HPDE6-E6E7 (cell line): ENCODE results near the gene MACROD1.
A peak's percentile ranks its signal among the peaks of the same experiment; 100 is the strongest.
"Not testable (repeated sequence)": the region's sequence is repeated elsewhere in the genome, so short reads cannot be mapped to it uniquely, and the experiment has no call there.

Experiments
- DNase-seq: peaks from one replicate; pipeline ENCODE4 v3.0.0; 2011; ENCODE audit warnings: missing footprints; ENCODE audit errors: extremely low spot score

The MACROD1 gene

GRCh38 chr11:63998558-63999348, 167.2 kb downstream of the MACROD1 start:
- DNase-seq, result peak; percentile 75

DNA sequence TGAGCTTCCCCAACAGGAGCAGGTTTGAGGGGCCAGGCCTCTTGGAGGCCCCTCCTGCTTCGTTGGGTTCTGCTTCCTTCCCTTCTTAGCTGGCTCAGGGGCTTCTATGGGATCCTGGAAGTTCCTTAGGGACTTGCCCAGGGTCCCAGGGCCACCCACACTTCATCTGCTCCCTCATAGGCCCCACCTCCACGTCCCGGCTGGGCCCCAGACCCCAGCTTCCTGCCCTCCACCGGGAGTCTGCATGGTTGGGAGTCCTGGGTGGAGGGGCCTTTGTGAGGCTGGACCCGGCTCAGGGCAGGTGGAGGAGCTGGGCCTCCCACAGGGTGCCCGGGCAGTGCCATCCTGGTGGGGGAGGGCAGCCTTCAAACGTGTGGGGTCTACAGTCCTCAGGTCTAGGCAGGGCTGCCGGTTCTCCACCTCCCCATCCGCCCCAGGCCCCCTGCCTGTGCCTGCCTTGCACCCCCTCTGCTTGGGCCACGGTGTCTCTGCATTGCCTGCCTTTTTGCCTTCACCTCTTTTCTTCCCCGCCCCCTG, 168.0 kb downstream of the MACROD1 start:
- DNase-seq, result no peak

DNA sequence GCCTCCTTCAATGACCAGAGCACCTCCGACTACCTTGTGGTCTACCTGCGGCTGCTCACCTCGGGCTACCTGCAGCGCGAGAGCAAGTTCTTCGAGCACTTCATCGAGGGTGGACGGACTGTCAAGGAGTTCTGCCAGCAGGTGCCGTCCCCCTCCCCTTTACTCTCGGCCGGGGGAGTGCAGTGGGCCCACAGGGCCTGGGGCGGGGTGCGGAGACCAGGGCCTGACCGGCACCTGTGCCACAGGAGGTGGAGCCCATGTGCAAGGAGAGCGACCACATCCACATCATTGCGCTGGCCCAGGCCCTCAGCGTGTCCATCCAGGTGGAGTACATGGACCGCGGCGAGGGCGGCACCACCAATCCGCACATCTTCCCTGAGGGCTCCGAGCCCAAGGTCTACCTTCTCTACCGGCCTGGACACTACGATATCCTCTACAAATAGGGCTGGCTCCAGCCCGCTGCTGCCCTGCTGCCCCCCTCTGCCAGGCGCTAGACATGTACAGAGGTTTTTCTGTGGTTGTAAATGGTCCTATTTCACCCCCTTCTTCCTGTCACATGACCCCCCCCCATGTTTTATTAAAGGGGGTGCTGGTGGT, 168.7 kb downstream of the MACROD1 start:
- no peak for DNase-seq

DNA sequence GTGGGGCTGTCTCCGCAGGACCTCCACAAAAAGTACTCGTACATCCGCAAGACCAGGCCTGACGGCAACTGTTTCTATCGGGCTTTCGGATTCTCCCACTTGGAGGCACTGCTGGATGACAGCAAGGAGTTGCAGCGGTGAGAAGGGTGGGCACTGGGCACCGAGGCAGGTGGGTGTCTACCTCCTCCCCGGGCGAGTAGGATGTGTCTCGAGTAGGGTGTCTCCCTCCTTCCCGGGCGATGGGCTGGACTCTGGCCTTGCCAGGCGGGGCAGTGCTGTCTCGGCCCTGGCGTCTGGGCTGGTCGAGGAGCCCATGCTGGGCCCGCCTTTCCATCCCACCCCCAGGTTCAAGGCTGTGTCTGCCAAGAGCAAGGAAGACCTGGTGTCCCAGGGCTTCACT, 169.4 kb downstream of the MACROD1 start:
- DNase-seq, result no peak

DNA sequence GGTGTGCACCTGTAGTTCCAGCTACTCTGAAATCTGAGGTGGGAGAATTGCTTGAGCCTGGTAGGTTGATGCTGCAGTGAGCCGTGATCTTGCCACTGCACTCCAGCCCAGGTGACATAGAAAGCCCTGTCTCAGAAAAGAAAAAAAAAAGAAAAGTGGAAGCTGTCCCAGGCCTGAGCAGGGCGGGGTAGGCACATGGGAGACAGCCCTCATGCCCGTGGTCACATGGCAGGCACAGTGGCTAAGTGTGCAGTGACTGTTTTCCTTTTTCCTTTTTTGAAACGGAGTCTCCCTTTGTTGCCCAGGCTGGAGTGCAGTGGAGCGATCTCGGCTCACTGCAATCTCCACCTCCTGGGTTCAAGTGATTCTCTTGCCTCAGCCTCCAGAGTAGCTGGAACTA, 171.9 kb downstream of the MACROD1 start:
- DNase-seq, result no peak

GRCh38 chr11:63993100-63993499, 172.8 kb downstream of the MACROD1 start:
- DNase-seq, result no peak

- DNase-seq, result no peak
Measured at GRCh38 chr11:63991558-63991957, 174.4 kb downstream of the MACROD1 start.

DNA sequence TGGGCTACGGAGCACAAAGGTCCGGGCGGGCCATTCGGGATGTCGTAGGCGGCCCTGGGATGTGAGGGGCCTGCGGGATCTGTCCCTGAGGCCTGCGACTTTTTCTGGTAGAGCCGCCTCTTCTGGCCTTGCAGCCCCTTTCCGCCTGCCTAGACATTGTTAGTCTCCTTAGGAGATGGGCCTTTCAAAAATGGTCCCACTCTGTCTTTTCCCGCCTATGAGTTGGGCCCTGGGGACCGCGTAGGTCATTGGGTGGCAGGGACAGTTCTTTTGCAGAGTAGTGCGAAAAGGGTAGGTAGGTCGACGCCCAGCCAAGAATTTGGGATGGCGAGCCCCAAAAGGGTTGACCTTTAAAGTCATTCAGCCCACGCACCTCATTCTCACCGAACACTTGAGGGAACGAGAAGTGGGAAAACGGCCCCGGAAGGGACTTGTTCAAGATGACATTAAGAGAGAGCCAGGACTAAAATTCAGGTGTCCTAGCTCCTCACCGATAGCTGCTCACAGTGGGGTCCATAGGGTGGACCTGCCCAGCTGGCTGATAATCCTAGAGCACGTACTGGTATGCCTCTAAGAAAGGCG, 178.9 kb downstream of the MACROD1 start:
- no peak for DNase-seq

GRCh38 chr11:63986156-63986931, 179.6 kb downstream of the MACROD1 start, which contains the start of gene OTUB1:
Gene OTUB1, plus strand, starts transcription at chr11:63986438. Its CDS starts 19 bp downstream, at chr11:63986457.
- DNase-seq, result peak; percentile 98

- DNase-seq, result no peak
Measured at GRCh38 chr11:63985812-63986155, 180.1 kb downstream of the MACROD1 start.

- no peak for DNase-seq
Measured at GRCh38 chr11:63979426-63979825, 186.5 kb downstream of the MACROD1 start.

- no peak for DNase-seq
Measured at GRCh38 chr11:63978551-63979239, 187.2 kb downstream of the MACROD1 start.

DNA sequence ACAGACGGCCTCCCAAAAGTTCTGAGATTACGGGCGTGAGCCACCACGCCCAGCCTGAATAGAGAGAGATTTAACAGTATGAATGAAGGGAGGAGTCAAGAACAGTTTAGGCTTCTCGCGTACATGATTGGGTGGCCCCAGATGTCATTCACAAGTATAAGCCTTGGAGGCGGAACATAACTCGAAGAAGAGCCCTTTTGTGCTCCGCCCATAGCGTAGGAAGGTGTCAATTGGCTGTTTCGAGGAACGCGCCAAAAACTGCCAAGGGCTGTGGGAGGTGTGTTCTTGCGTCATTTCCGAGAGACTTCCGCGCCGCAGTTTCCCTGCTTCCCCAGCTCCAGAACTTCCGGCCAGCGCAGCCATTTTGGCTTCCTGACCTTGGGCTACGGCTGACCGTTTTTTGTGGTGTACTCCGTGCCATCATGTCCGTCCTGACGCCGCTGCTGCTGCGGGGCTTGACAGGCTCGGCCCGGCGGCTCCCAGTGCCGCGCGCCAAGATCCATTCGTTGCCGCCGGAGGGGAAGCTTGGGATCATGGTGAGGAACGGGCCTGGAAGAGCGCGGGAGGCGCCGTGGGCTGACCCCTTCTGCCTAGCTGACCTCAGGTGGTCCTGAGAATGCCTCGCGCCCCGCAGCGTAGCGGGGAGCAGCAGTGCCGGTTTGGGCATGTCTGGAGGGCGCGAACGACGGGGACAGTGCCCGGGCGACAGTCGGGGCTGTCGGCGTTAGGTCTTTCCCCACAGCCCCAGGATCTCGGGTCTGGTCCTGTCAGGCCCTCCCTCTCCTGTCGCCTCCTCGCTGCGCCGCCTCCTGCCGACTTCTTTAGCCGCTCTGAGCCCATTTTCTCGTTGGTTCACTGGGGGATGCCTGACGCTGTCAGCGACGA, 191.4 kb downstream of the MACROD1 start, which contains the start of gene COX8A:
TSS of gene COX8A (plus strand) at position 362 of the 885 bp plus-strand sequence. CDS start at position 423, 61 bp downstream.
- peak; percentile 98 for DNase-seq

DNA sequence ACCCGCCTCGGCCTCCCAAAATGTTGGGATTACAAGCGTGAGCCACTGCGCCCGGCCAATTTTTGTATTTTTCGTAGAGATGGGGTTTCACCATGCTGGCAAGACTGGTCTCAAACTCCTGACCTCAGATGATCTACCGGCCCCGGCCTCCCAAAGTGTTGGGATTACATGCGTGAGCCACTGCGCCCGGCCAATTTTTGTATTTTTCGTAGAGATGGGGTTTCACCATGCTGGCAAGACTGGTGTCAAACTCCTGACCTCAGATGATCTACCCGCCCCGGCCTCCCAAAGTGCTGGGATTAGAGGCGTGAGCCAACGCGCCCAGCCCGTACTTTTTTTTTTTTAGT, 192.0 kb downstream of the MACROD1 start:
- not testable (repeated sequence) for DNase-seq

GRCh38 chr11:63970902-63971301, 195.0 kb downstream of the MACROD1 start:
- DNase-seq, result no peak

DNA sequence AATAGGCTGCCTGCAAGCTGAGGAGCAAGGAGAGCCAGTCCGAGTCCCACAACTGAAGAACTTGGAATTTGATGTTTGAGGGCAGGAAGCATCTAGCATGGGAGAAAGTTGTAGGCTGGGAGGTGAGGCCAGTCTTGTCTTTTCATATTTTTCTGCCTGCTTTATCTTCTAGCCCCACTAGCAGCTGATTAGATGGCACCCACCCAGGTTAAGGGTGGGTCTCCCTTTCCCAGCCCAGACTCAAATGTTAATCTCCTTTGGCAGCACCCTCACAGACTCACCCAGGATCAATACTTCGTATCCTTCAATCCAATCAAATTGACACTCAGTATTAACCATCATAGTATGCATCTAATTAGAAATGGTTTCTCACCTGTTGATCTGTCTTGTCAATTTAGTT, 196.5 kb downstream of the MACROD1 start:
- no peak for DNase-seq

GRCh38 chr11:63966444-63966843, 199.5 kb downstream of the MACROD1 start:
- DNase-seq, result no peak

DNA sequence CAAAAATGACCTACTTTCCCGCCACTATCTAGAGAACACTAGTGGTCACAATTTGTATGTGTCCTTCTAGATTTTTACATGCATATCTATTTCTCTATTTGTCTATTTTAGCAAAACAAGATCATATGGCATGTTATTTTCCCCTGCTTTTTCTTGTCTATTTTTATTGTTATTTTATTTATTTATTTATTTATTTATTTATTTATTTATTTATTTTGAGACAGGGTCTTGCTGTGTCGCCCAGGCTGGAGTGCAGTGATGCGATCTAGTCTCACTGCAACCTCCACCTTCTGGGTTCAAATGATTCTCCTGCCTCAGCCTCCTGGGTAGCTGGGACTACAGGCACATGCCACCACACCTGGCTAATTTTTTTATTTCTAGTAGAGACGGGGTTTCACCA, 202.0 kb downstream of the MACROD1 start:
- DNase-seq, result not testable (repeated sequence)

GRCh38 chr11:63961608-63962412, 204.1 kb downstream of the MACROD1 start:
- DNase-seq, result peak; percentile 87
